T47D (cell line): Measurements from ENCODE around the gene SLC17A7.
"Not testable (repeated sequence)": the region's sequence is repeated elsewhere in the genome, so short reads cannot be mapped to it uniquely, and the experiment has no call there.

Experiments
- DNase-seq, 2 experiments: peaks; one replicate each; pipeline versions ENCODE4 v3.0.0 to v3.0.0-alpha.2; 2011 to 2012; ENCODE audit warnings: low read depth in 1 of 2, low spot score in 1 of 2
- JUND ChIP-seq: IDR thresholded peaks from 2 replicates; pipeline ENCODE4 v1.6.1; 2012; ENCODE audit warnings: low read depth
- in situ Hi-C: cut with HindIII; loops from 2 replicates; pipeline ENCODE4 v1.10.0; 2016; ENCODE audit warnings: low sequenced_read_pairs, low pct_unique_long_range_greater_than_20kb

The SLC17A7 gene

GRCh38 chr19:49463960-49464740, 22.8 kb upstream of the SLC17A7 start:
- DNase-seq = no peak
- in situ Hi-C loops = no loop called here
- no peak for TF ChIP-seq JUND

DNA sequence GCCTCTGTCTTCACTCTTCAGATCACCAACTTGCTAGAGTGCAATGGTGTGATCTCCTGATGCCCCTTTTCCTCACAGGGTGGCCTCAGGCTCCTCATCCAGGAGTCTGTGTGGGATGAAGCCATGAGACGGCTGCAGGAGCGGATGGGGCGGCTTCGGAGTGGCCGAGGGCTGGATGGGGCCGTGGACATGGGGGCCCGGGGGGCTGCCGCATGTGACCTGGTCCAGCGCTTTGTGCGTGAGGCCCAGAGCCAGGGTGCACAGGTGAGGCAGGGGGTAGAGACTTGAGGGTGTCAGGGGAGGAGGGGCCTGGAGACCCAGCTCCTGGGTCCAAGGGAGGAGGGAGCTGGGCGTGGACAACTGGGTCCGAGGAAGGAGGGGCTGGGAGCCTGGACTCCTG, 21.2 kb upstream of the SLC17A7 start:
- no peak for TF ChIP-seq JUND
- DNase-seq = no peak
- in situ Hi-C loops = no loop called here

DNA sequence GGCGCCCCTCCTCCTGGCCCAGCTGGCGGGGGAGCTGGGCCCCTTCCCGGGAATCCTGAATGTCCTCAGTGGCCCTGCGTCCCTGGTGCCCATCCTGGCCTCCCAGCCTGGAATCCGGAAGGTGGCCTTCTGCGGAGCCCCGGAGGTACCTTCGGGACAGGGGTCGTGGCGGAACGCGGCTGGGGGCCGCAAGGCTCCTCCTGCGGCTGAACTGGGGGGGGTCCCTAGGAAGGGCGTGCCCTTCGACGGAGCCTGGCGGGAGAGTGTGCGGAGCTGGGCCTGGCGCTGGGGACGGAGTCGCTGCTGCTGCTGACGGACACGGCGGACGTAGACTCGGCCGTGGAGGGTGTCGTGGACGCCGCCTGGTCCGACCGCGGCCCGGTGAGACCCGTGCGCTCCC, 20.3 kb upstream of the SLC17A7 start:
- TF ChIP-seq JUND = no peak
- no peak for DNase-seq
- in situ Hi-C loops = no loop called here

DNA sequence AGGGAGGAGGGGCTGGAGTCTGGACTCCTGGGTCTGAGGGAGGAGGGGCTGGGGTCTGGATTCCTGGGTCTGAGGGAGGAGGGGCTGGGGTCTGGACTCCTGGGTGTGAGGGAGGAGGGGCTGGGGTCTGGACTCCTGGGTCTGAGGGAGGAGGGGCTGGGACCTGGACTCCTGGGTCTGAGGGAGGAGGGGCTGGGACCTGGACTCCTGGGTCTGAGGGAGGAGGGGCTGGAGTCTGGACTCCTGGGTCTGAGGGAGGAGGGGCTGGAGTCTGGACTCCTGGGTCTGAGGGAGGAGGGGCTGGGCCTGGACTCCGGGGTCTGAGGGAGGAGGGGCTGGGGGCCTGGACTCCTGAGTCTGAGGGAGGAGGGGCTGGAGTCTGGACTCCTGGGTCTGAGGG, 19.8 kb upstream of the SLC17A7 start:
- in situ Hi-C loops, DNase-seq: not testable (repeated sequence)

DNA sequence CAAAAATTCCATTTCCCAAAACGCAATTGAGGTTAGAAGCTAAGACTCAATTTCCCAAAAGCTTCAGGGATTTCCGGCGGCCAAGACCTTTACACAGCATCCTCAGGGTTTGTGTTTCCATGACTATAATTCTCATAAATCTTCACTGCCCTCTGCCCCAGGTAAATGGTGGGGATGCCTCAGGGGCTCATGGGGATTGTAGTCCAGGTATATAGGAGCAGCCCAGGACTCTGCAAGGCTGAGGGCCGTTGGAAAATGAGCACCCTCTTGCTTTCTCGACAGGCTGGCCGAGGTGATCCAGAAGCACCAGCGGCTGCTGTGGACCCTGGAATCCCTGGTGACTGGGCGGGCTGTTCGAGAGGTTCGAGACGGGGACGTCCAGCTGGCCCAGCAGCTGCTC, 18.1 kb upstream of the SLC17A7 start:
- TF ChIP-seq JUND = no peak
- in situ Hi-C loops = no loop called here
- DNase-seq = no peak

GRCh38 chr19:49458567-49458903, 17.2 kb upstream of the SLC17A7 start:
- no peak for TF ChIP-seq JUND
- DNase-seq = no peak
- in situ Hi-C loops = no loop called here

DNA sequence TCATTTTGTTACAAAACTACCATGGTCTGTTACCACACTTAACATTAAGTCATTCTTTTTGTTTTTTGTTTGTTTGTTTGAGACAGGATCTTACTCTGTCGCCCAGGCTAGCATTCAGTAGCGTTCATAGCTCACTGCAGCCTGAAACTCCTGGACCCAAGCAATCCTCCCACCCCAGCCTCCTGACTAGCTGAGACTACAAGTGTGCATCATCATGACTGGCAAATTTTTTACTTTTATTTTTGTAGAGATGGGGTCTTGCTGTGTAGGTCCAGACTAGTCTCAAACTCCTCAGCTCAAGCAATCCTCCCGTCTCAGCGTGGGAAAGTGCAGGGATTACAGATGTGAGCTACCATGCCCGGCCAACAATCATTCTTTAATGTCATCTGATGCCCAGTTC, 15.0 kb upstream of the SLC17A7 start:
- no peak for TF ChIP-seq JUND
- no peak for DNase-seq
- in situ Hi-C loops = no loop called here

DNA sequence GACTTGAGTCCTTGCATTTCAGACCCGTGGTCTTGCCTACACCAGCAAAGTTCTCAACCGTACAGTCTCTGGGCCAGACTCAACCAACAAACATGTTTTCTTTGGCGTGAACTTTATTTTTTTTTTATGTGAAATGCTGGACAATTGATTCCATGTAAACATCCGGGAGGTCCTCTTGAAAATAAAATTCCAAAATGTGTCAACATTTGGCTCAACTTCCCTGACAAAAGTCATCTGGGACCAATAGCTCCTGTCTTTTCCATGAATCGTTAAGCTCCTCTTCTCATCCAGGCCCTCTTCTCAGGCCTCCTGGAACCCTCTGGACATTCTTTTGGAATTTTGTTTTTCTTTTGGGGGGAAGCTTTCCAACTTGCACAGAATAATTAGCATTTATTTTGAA, 14.4 kb upstream of the SLC17A7 start:
- in situ Hi-C loops = no loop called here
- DNase-seq = no peak
- no peak for TF ChIP-seq JUND

- no peak for DNase-seq
- TF ChIP-seq JUND = no peak
These were observed 12.5 kb upstream of the SLC17A7 start for GRCh38 chr19:49453757-49454240.

DNA sequence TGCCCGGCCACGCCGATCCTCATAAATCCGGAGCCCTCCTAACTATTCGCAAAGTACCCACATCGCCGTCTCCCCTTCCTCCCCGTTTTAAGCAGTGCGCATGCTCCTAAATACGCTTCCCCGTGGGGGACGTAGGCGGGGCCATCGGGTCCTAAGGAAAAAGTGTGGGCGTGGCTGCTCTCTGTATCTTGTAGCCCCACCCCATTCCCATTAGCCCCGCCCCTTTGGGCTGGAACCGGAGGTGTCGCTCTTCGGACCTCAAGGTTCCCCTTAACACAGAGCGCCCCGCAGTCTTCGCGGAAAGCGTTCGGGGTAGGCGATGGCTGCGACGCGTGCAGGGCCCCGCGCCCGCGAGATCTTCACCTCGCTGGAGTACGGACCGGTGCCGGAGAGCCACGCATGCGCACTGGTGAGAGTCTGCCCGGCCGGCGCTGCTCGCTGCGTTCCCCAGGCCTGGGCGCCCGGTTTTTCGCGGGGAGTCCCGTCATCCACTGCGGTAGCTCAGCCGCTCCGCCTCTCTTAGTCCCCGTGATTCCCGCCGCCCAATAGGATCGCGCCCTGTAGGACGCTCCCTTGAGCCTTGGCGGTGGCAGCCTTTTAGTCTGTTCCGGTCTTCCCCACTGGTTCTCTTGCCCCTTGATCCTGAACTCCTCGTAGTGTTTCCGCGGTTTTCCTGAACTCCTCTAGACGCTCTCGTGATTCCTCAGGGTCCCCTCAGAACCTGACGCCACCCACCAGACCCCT, 11.9 kb upstream of the SLC17A7 start, which contains the start of gene ALDH16A1:
Gene ALDH16A1 (plus strand): TSS at position 213 of the 744 bp plus-strand sequence. CDS start 107 bp downstream, at position 320.
- DNase-seq = peak; percentile 87 to 96
- in situ Hi-C loops = no loop called here
- no peak for TF ChIP-seq JUND

More at GRCh38 chr19:49453757-49454240, 12.5 kb upstream of the SLC17A7 start:
- in situ Hi-C loops = no loop called here

DNA sequence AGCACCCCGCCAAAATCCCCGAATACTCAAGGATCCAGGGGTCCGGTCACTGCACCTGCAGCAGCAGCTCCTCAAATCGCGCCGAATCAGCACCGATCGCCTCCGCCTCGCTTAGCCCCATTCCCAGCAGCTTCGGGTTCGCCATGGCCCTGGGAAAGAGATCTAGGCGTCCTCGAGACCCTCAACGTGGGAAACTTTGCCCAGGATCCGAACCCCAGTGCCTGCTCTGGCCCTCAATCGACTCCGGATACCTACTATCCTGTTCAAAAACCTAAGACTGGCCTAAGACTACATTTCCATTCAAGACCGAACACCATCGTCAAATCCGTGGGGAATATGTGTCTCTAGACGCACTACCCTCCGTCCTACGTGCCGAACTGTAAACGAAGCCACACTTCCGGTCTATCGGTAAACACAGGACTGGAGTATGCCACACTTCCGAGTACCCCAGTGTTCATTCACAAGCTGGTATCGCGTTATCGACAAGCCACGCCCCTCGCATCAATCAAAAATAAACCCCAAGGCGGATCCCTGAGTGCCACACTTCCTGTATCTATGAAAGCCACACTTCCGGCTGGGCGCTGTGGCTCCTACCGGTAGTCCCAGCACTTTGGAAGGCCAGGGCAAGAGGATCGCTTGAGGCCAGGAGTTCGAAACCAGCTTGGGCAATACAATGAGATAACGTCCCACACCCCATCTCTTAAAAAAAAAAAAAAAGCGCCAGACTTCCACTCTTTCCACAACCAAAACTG, 10.3 kb upstream of the SLC17A7 start, which contains the start of gene PIH1D1:
Gene PIH1D1 (minus strand): TSS at position 385 of the 752 bp plus-strand sequence. CDS start 240 bp downstream, at position 145.
- in situ Hi-C loops = no loop called here
- DNase-seq = peak; percentile 71 to 99
- TF ChIP-seq JUND = no peak

DNA sequence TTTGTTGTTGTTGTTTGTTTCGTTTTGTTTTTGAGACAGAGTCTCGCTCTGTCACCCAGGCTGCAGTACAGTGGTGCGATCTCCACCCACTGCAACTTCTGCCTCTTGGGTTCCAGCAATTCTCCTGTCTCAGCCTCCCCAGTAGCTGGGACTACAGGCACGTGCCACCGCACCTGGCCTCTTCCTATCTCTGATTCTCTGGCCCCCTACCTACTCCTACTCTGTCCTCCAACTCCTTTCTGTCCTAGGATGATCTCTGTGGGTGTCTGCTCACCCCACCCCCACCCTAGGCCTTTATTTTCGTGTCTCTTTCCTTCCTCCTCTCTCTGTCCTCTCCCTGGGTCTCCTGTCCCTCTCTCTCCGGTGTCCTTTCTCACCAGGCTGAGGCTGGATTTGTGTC, 9.1 kb upstream of the SLC17A7 start:
- in situ Hi-C loops = no loop called here
- no peak for TF ChIP-seq JUND
- no peak for DNase-seq
